Mesothelial cell of epicardium (in vitro differentiated cells): ENCODE results near the gene FAF1. TPM values are rescaled to one million over a fixed set of nuclear protein-coding genes. Genes with fewer than 3 reads are reported as not detected.

Experiments used
- DNase-seq, 2 experiments: peaks; one replicate each; pipeline ENCODE4 v3.0.0; 2021; ENCODE audit warnings: low spot score in 2 of 2; ENCODE audit not compliant: unreplicated experiment in 2 of 2
- H3K27ac Mint-ChIP-seq: 2 replicates; pipeline ENCODE4 v1.8.0; 2021; ENCODE audit warnings: mixed read lengths
- H3K27me3 Mint-ChIP-seq: 2 replicates; pipeline ENCODE4 v1.8.0; 2021; ENCODE audit warnings: low read depth, mixed read lengths
- H3K36me3 Mint-ChIP-seq: 2 replicates; pipeline ENCODE4 v1.8.0; 2021; ENCODE audit warnings: mixed read lengths
- H3K4me1 Mint-ChIP-seq: 2 replicates; pipeline ENCODE4 v1.8.0; 2021; ENCODE audit warnings: mixed read lengths
- H3K4me3 Mint-ChIP-seq: 2 replicates; pipeline ENCODE4 v1.8.0; 2021; ENCODE audit warnings: mild to moderate bottlenecking, moderate library complexity, mixed read lengths
- H3K9me3 Mint-ChIP-seq: 2 replicates; pipeline ENCODE4 v1.8.0; 2021; ENCODE audit warnings: mixed read lengths
- total RNA-seq: library from RNA; stranded (reverse); gene quantifications from 3 replicates; pipeline ENCODE4 v1.2.1, GENCODE V29; 2021
- TF ChIP-seq, protein P1 (sequence below): fragments of 200-600 bp; sonication (generic); IDR thresholded peaks from one replicate; pipeline ENCODE4 v1.5.0; 2021; ENCODE audit warnings: antibody characterized with exemption; ENCODE audit not compliant: unreplicated experiment

The FAF1 gene
- total RNA-seq, 1 donor from 2014 or later = 44.4 TPM

DNA sequence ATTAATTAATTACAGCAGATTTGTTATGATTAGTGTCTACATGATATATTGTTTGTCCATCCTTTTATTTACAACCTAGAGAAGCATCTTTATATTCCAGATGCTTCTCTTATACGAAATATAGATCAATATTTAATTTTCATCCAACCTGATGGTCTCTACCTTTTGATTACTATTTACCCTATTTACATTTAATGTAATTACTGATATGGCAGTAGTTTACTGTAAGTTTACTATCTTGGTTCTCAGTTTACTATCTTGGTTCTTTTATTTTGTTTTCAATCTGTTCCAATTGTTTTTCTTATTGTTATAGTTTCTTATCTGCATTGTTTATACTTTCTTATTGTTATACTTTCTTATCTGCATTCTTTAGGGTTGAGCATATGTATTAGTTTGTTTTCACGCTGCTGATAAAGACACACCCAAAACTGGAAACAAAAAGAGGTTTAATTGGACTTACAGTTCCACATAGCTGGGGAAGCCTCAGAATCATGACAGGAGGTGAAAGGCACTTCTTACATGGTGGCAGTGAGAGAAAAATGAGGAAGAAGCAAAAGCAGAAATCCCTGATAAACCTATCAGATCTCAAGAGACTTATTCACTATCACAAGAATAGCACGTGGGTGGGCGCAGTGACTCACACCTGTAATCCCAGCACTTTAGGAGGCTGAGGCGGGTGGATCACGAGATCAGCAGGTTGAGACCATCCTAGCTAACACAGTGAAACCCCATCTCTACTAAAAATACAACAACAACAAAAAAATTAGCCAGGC, 28.9 kb downstream of the FAF1 start:
- TF ChIP-seq, protein P1, sequence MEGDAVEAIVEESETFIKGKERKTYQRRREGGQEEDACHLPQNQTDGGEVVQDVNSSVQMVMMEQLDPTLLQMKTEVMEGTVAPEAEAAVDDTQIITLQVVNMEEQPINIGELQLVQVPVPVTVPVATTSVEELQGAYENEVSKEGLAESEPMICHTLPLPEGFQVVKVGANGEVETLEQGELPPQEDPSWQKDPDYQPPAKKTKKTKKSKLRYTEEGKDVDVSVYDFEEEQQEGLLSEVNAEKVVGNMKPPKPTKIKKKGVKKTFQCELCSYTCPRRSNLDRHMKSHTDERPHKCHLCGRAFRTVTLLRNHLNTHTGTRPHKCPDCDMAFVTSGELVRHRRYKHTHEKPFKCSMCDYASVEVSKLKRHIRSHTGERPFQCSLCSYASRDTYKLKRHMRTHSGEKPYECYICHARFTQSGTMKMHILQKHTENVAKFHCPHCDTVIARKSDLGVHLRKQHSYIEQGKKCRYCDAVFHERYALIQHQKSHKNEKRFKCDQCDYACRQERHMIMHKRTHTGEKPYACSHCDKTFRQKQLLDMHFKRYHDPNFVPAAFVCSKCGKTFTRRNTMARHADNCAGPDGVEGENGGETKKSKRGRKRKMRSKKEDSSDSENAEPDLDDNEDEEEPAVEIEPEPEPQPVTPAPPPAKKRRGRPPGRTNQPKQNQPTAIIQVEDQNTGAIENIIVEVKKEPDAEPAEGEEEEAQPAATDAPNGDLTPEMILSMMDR = no peak
- Mint-ChIP-seq H3K4me1 (no peaks in the 10 kb centered on the region), H3K36me3 (peaks cover 13% of the 10 kb centered on the region), H3K4me3 (no peak overlapping the region), H3K27ac (no peak overlapping the region), H3K27me3 (no peaks in the 10 kb centered on the region), H3K9me3 (peaks cover 12% of the 10 kb centered on the region)
- DNase-seq = no peak

DNA sequence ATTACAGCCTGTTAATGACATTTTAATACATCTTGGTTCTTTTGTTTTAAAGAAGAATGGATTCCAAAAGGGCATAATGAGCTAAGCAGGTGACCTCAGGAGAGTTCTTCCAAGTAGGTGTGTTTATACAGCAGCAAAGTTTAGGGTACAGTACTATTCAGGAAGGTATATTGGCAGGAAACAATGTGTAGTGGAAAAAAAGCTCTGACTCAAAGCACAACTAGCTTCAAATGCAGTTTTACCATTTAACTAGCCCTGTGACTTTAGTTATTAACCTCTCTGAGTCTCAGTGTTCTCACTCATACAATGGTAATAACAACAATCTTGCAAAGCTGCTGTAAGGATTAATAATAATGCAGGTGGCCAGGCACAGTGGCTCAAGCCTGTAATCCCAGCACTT, 29.9 kb downstream of the FAF1 start:
- Mint-ChIP-seq H3K4me1 (no peaks in the 10 kb centered on the region), H3K4me3 (no peak overlapping the region), H3K27me3 (no peaks in the 10 kb centered on the region), H3K36me3 (peaks cover 19% of the 10 kb centered on the region), H3K9me3 (peaks cover 19% of the 10 kb centered on the region), H3K27ac (no peak overlapping the region)
- no peak for DNase-seq
- TF ChIP-seq, protein P1 = no peak

DNA sequence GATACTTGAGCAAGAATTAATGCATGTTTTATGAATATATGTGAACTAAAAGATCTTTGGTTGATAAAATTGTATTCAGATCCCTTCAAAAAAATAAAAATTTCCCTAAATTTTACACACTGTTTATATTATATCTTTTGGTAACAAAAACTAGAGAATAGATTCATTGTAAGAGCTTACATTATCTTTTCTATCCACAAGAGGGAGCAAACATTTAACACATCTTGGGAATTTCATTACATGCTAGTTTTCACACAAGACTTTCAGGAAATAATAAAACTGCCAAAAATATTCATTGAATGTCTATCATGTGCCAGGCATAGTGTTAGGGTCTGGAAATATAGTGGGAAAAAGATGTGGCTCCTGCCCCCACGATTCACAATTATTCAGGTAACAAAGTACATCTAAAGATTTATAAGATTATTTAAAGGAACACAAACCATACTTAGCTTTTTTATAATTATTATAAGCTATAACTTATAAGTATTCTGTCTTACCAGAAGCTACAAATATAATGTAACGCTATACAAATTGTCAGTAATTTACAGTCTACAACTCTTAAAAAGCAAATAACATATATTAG, 30.6 kb downstream of the FAF1 start:
- H3K4me1 Mint-ChIP-seq = no peaks in the 10 kb centered on the region
- peaks cover 22% of the 10 kb centered on the region for H3K36me3 Mint-ChIP-seq
- no peak overlapping the region for H3K4me3 Mint-ChIP-seq
- peaks cover 24% of the 10 kb centered on the region for H3K9me3 Mint-ChIP-seq
- H3K27ac Mint-ChIP-seq = no peak overlapping the region
- TF ChIP-seq, protein P1 = peak; percentile 67
- no peak for DNase-seq
- H3K27me3 Mint-ChIP-seq = no peaks in the 10 kb centered on the region

GRCh38 chr1:50923564-50923963, 36.5 kb downstream of the FAF1 start:
- peaks cover 47% of the 10 kb centered on the region for H3K9me3 Mint-ChIP-seq
- peaks cover 44% of the 10 kb centered on the region for H3K36me3 Mint-ChIP-seq
- H3K27me3 Mint-ChIP-seq = no peaks in the 10 kb centered on the region
- H3K4me3 Mint-ChIP-seq = no peak overlapping the region
- TF ChIP-seq, protein P1 = no peak
- no peaks in the 10 kb centered on the region for H3K4me1 Mint-ChIP-seq
- H3K27ac Mint-ChIP-seq = no peak overlapping the region
- DNase-seq = no peak

GRCh38 chr1:50921029-50921428, 39.0 kb downstream of the FAF1 start:
- no peak for DNase-seq
- no peak overlapping the region for H3K4me3 Mint-ChIP-seq
- peaks cover 43% of the 10 kb centered on the region for H3K9me3 Mint-ChIP-seq
- no peaks in the 10 kb centered on the region for H3K4me1 Mint-ChIP-seq
- H3K36me3 Mint-ChIP-seq = peaks cover 33% of the 10 kb centered on the region
- no peaks in the 10 kb centered on the region for H3K27me3 Mint-ChIP-seq
- TF ChIP-seq, protein P1 = no peak
- H3K27ac Mint-ChIP-seq = no peak overlapping the region
